ENCODE measurements around the gene COLEC11.
A peak's percentile ranks its signal among the peaks of the same experiment; 100 is the strongest.

The COLEC11 gene

DNA sequence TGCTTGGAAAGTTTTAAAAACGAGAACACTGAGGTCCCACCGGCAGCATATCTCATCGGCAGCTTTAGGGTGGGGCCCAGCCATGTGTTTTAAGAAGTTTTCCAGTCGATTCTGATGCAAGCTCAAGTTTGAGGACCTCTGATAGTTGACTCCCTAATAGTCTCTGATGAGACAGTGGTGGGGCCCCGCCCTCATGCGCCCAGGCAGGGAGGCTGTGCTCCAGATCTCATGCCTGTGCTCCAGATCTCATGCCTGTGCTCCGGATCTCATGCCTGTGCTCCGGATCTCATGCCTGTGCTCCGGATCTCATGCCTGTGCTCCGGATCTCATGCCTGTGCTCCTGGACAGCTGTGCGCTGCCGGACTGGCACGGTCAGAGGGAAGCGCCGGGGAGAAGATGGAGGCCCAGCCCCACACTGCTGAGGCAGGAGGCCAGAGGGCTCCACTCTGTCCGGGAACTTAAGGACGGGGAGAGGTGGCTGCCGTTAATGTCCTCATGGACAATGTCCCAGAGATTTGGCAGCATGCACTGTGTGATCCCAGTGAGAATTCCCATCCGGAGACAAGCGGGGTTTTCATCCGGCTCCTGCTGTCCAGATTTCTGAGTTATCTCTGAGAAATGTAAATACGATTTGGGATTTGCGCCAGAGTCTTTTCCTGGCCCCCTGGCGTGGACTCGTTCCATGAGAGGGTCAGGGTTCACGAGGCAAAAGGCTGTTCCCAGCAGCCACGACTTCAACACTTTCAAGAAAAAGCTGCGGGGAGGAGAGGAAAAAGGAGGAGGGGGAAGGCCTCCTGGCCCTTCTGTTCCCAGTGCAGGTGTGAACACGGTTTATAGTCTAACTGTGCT is 9.4 kb upstream of the COLEC11 start:
- TF ChIP-seq, protein P1, sequence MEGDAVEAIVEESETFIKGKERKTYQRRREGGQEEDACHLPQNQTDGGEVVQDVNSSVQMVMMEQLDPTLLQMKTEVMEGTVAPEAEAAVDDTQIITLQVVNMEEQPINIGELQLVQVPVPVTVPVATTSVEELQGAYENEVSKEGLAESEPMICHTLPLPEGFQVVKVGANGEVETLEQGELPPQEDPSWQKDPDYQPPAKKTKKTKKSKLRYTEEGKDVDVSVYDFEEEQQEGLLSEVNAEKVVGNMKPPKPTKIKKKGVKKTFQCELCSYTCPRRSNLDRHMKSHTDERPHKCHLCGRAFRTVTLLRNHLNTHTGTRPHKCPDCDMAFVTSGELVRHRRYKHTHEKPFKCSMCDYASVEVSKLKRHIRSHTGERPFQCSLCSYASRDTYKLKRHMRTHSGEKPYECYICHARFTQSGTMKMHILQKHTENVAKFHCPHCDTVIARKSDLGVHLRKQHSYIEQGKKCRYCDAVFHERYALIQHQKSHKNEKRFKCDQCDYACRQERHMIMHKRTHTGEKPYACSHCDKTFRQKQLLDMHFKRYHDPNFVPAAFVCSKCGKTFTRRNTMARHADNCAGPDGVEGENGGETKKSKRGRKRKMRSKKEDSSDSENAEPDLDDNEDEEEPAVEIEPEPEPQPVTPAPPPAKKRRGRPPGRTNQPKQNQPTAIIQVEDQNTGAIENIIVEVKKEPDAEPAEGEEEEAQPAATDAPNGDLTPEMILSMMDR (IDR thresholded peaks at IDR 0.05): no peak
- no peak for DNase-seq (ENCODE audit: low spot score)
- Histone ChIP-seq H3K27ac (peak overlapping the region; percentile 83 to 85), H3K4me3 (peak overlapping the region; percentile 60)

DNA sequence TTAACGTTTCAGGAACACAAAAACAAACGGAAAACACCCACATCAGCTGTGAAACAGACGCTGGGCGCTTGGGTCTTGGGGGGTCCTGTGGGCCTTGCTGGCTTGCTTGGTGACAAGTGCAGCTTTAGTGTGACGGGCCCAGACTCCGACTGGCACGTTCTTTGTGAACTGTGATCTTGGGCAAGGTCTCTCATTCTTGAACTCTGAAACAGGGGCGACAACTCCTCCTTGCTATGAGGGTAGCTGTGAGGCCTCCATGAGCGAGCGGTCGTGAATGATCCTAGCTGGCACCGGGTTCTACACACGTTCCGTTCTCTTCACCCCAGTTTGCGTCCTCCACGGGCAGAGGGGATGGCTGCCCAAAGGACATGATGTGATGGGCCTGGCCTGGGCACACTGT is 8.7 kb upstream of the COLEC11 start:
- peak overlapping the region; percentile 83 to 85 for H3K27ac ChIP-seq
- H3K4me3 ChIP-seq: no peak overlapping the region
- DNase-seq (ENCODE audit: low spot score): no peak
- TF ChIP-seq, protein P1 (IDR thresholded peaks at IDR 0.05): no peak

DNA sequence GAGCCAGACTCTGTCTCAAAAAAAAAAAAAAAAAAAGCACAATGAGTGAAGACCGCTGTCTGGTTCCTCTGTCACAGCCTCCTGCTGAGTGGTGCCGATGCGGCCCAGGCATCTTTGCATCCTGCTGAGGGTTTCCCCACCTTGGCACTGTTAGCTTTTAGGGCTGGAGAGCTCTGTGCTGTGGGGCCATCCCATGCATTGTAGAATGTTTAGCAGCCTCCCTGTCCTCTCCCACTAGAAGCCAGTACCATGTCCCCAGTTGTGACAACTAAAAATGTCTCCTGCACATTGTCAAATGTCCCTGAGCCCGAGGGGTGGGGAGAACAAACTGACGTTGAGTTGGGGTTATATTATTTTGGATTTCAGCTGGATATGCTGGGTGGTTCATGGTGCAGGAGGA is 7.9 kb upstream of the COLEC11 start:
- H3K4me3 ChIP-seq: no peak overlapping the region
- no peak overlapping the region for H3K27ac ChIP-seq
- TF ChIP-seq, protein P1 (IDR thresholded peaks at IDR 0.05): no peak
- DNase-seq (ENCODE audit: low spot score): no peak

DNA sequence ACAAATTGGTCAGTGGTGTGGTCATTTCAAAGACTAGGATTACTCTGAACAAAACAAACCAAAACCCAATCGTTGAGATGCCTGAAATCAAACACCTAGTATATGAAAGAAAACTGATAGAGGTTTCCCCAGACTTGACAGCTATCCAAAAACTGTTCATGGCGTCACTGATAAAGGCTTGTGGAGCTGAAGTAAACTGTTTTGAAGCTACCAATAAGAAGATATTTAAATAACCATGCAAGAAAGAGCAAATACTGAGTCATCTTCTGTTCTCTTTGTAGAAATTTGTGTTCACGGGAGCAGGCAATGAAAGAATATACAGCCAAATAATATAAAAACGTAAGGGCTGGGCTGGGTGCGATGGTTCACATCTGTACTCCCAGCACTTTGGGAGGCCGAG is 7.5 kb upstream of the COLEC11 start:
- no peak overlapping the region for H3K27ac ChIP-seq
- no peak for DNase-seq (ENCODE audit: low spot score)
- H3K4me3 ChIP-seq: no peak overlapping the region
- TF ChIP-seq, protein P1 (IDR thresholded peaks at IDR 0.05): no peak

DNA sequence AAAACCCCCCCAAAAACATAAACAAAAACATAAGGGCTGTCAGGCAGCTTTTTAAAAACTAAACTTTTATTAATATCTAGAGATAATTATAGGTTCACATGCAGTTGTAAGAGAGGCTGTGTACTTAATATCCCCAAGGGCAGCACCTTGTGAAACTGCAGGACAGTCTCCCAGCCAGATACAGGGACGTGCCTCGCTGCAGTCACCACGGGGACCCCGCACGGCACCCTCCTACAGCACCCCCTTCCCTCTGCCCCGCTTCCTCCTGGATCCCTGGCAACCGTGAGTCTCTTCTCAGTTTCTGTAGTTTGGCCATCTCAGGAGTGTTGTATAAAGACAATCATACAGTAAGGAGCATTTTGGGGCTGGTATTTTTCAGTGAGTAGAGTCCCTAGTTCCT is 6.8 kb upstream of the COLEC11 start:
- Histone ChIP-seq H3K4me3 (no peak overlapping the region), H3K27ac (no peak overlapping the region)
- TF ChIP-seq, protein P1 (IDR thresholded peaks at IDR 0.05): no peak
- DNase-seq (ENCODE audit: low spot score): peak; percentile 62

DNA sequence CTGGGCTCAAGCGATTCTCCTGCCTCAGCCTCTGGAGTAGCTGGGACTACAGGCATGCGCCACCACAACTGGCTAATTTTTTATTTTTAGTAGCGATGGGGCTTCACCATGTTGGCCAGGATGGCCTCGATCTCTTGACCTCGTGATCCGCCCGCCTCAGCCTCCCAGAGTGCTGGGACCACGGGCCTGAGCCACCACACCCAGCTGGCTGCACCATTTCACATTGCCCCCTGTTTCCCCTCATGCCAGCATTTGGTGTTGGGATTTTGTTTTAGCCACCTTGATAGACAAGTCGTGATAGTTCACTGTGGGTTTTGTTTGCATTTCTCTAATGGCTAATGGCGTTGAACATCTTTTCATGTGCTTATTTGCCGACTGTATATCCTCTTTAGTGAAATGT is 5.8 kb upstream of the COLEC11 start:
- H3K4me3 ChIP-seq: no peak overlapping the region
- TF ChIP-seq, protein P1 (IDR thresholded peaks at IDR 0.05): no peak

DNA sequence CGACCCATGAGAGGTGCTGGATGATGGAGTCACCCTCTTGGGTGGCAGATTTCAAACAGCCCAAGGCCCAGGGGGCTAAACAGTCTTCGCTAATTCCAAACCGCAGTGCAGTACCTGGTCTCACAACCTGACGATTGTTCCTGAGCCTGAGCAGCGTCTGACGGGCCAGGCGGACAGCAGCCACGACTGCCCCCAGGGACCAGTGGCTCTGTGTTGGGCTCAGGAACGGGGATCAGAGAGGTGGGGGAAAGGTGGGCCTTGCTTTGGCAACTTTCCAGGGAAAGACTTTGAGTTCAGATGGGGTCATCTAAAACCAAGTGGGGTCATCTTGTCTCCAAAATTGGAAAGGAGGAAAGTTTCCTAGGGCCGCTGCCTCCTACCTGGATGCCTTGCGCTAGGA is 492 bp downstream of the COLEC11 start:
- Histone ChIP-seq H3K27ac (peak overlapping the region in 1 of 2 donors; percentile 10), H3K4me3 (peak overlapping the region; percentile 62)
- TF ChIP-seq, protein P1 (IDR thresholded peaks at IDR 0.05): no peak
- DNase-seq (ENCODE audit: low spot score): no peak

More for the DNA sequence above, 5.8 kb upstream of the COLEC11 start:
- DNase-seq (ENCODE audit: low spot score): peak; percentile 31
- no peak overlapping the region for H3K27ac ChIP-seq
